H1 (cell line): Measurements from ENCODE around the gene CLIP3.

Experiments
- CTCF ChIP-seq, 3 experiments: IDR thresholded peaks; 1 replicate in 2 of 3; 2 replicates in 1 of 3; pipeline versions ENCODE4 v1.5.1 to v1.6.1; 2011; ENCODE audit warnings: low read length in 3 of 3, mild to moderate bottlenecking in 3 of 3, inconsistent platforms in 2 of 3, low read depth in 1 of 3, moderate library complexity in 1 of 3; ENCODE audit not compliant: insufficient read depth in 1 of 3; ENCODE audit errors: control extremely low read depth in 1 of 3
- KDM1A ChIP-seq: fragments of 200-600, 300-600 bp; sonication (generic); IDR thresholded peaks from 2 replicates; pipeline ENCODE4 v1.7.1; 2016; ENCODE audit warnings: mild to moderate bottlenecking, low read length, borderline replicate concordance
- TAF1 ChIP-seq: IDR thresholded peaks from 2 replicates; pipeline ENCODE4 v1.6.1; 2011; ENCODE audit warnings: mild to moderate bottlenecking, low read depth, low read length

- TF ChIP-seq TAF1 (no peak), KDM1A (no peak), CTCF (IDR thresholded peaks at IDR 0.05; ENCODE audit: control extremely low read depth in 1 of 3, insufficient read depth in 1 of 3, low read depth in 1 of 3, low read length in 3 of 3) (no peak)
Measured at GRCh38 chr19:36040495-36040894, 7.8 kb upstream of the CLIP3 start.
